PC-9 (cell line): Measurements from ENCODE around the gene TOGARAM2. TPM values are rescaled to one million over a fixed set of nuclear protein-coding genes. Genes with fewer than 3 reads are reported as not detected.

Experiments
- BruUV-seq: library from RNA; stranded (reverse); fragments of 400-500 nt; replicated peaks from 2 replicates; lab custom pipeline; 2021; lab: Mats Ljungman, UMichigan
- CTCF ChIA-PET: fragments of 300-600 bp; sonication (Branson Sonifier 250); formaldehyde crosslinking; loops from one replicate; lab custom pipeline; 2022; ENCODE audit warnings: antibody characterized with exemption; lab: Charles Lee
- POLR2A ChIA-PET: fragments of 300-600 bp; sonication (Branson Sonifier 250); formaldehyde crosslinking; loops from one replicate; lab custom pipeline; 2022; ENCODE audit warnings: antibody characterized with exemption; ENCODE audit not compliant: unreplicated experiment; lab: Charles Lee
- DNase-seq, 2 experiments: peaks; one replicate each; pipeline versions ENCODE4 v3.0.0 to v3.0.0-alpha.2; 2015 to 2022; ENCODE audit warnings: mixed read lengths in 1 of 2
- H2AFZ ChIP-seq: fragments of 200-600 bp; sonication (generic); 2 replicates; pipeline ENCODE4 v1.8.1; 2017; ENCODE audit warnings: antibody characterized with exemption
- H3F3A ChIP-seq: fragments of 200-600 bp; sonication (generic); 2 replicates; pipeline ENCODE4 v1.8.1; 2017; ENCODE audit warnings: antibody characterized with exemption, mild to moderate bottlenecking, low read depth; ENCODE audit not compliant: insufficient read depth
- H3K27ac ChIP-seq: fragments of 200-600 bp; sonication (generic); 2 replicates; pipeline ENCODE4 v1.6.1; 2016; ENCODE audit warnings: mixed run types
- H3K27me3 ChIP-seq: fragments of 200-600 bp; sonication (generic); 2 replicates; pipeline ENCODE4 v1.6.1; 2016; ENCODE audit warnings: low read depth, mixed run types; ENCODE audit not compliant: insufficient read depth
- H3K36me3 ChIP-seq: fragments of 200-600 bp; sonication (generic); 2 replicates; pipeline ENCODE4 v1.6.1; 2016; ENCODE audit warnings: low read depth, mixed run types
- H3K4me1 ChIP-seq: fragments of 200-600 bp; sonication (generic); replicated peaks from 2 replicates; pipeline ENCODE4 v1.6.1; 2016; ENCODE audit warnings: mixed run types; ENCODE audit not compliant: insufficient read depth
- H3K4me2 ChIP-seq: fragments of 200-600 bp; sonication (generic); 2 replicates; pipeline ENCODE4 v1.6.1; 2017; ENCODE audit warnings: mixed run types
- H3K4me3 ChIP-seq: fragments of 200-600 bp; sonication (generic); 2 replicates; pipeline ENCODE4 v1.6.1; 2016; ENCODE audit warnings: mixed run types
- H3K79me2 ChIP-seq: fragments of 200-600 bp; sonication (generic); 2 replicates; pipeline ENCODE4 v1.6.1; 2017; ENCODE audit warnings: low read depth, mixed run types
- H3K9me2 ChIP-seq: fragments of 200-600 bp; sonication (generic); 2 replicates; pipeline ENCODE4 v1.8.1; 2017; ENCODE audit warnings: mild to moderate bottlenecking; ENCODE audit not compliant: insufficient read depth
- H3K9me3 ChIP-seq: fragments of 200-600 bp; sonication (generic); 2 replicates; pipeline ENCODE4 v1.8.1; 2016; ENCODE audit warnings: low read depth; ENCODE audit not compliant: insufficient read depth
- H4K20me1 ChIP-seq: fragments of 200-600 bp; sonication (generic); 2 replicates; pipeline ENCODE4 v1.8.1; 2017; ENCODE audit not compliant: insufficient read depth
- EZH2 ChIP-seq: fragments of 200-600 bp; sonication (generic); IDR thresholded peaks from 2 replicates; pipeline ENCODE4 v1.8.0; 2017; ENCODE audit warnings: antibody characterized with exemption, low read depth
- intact Hi-C: fragments of 100-400 bp; cut with micrococcal nuclease; formaldehyde crosslinking; loops from one replicate; pipeline ENCODE4 v1.10.0; 2022; ENCODE audit not compliant: unreplicated experiment
- total RNA-seq: library from RNA; stranded (reverse); gene quantifications from 2 replicates; pipeline ENCODE4 v1.2.3, GENCODE V29; 2021
- TF ChIP-seq, protein P1 (sequence below): fragments of 200-600 bp; sonication (generic); conservative IDR thresholded peaks from 2 replicates; pipeline ENCODE4 v1.6.1; 2017; ENCODE audit warnings: mixed run types, antibody characterized with exemption, mild to moderate bottlenecking, moderate library complexity

Gene TOGARAM2
- total RNA-seq, 1 experiment from 2014 or later, result 0.44 TPM

DNA sequence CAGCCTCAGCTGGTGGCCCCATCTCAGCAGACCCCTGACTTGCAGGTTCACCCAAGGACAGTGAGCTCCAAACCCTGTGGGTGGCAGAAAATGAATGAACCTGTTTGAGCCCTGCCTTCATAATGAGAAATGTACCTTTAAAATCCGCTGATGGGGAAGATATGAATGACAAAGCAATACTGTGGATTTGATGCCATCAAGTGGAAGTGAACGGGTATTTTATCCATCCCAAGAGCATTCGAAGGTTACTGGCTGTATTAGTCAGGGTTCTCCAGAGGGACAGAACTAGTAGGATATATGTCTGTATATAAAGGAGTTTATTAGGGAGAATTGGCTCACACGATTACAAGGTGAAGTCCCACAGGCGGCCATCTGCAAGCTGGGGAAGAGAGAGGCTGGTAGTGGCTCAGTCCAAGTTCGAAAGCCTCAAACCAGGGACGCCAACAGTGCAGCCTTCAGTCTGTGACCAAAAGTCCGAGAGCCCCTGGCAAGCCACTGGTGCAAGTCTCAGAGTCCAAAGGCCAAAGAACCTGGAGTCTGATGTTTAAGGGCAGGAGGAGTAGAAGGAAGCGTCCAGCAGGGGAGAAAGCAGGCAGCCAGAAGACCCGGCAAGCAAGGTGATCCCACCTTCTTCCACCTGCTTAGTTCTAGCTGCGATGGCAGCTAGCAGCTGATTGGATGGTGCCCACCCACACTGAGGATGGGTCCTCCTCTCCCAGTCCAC, 32.1 kb downstream of the TOGARAM2 start:
- Histone ChIP-seq H3K4me2 (no peak overlapping the region), H3K27ac (no peak overlapping the region), H3K9me3 (no peaks in the 10 kb centered on the region), H2AFZ (no peak overlapping the region), H3K4me1 (no peaks in the 10 kb centered on the region), H3K36me3 (no peaks in the 10 kb centered on the region), H3K27me3 (no peaks in the 10 kb centered on the region), H3K9me2 (no peaks in the 10 kb centered on the region), H3K4me3 (no peak overlapping the region), H3F3A (no peaks in the 10 kb centered on the region), H3K79me2 (no peaks in the 10 kb centered on the region), H4K20me1 (no peaks in the 10 kb centered on the region)
- POLR2A ChIA-PET, result interaction anchor here (0.6 kb wide), 1 partner anchor 143 kb away, joined by 3 read pairs; no protein-coding TSS in a partner anchor
- CTCF ChIA-PET, result interaction anchor here (0.7 kb wide), 1 partner anchor 168 kb away, joined by 5 read pairs; no protein-coding TSS in a partner anchor
- intact Hi-C loops, result loop anchor here (1.0 kb wide), 1 partner anchor 55 kb away; no protein-coding TSS in a partner anchor
- TF ChIP-seq, protein P1, sequence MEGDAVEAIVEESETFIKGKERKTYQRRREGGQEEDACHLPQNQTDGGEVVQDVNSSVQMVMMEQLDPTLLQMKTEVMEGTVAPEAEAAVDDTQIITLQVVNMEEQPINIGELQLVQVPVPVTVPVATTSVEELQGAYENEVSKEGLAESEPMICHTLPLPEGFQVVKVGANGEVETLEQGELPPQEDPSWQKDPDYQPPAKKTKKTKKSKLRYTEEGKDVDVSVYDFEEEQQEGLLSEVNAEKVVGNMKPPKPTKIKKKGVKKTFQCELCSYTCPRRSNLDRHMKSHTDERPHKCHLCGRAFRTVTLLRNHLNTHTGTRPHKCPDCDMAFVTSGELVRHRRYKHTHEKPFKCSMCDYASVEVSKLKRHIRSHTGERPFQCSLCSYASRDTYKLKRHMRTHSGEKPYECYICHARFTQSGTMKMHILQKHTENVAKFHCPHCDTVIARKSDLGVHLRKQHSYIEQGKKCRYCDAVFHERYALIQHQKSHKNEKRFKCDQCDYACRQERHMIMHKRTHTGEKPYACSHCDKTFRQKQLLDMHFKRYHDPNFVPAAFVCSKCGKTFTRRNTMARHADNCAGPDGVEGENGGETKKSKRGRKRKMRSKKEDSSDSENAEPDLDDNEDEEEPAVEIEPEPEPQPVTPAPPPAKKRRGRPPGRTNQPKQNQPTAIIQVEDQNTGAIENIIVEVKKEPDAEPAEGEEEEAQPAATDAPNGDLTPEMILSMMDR, result peak; percentile 51; the same call in 1 of the 2 replicates
- TF ChIP-seq EZH2, result no peak
- BruUV-seq, result no TSS peak
- peak in 1 of 2 experiments; percentile 50 for DNase-seq

DNA sequence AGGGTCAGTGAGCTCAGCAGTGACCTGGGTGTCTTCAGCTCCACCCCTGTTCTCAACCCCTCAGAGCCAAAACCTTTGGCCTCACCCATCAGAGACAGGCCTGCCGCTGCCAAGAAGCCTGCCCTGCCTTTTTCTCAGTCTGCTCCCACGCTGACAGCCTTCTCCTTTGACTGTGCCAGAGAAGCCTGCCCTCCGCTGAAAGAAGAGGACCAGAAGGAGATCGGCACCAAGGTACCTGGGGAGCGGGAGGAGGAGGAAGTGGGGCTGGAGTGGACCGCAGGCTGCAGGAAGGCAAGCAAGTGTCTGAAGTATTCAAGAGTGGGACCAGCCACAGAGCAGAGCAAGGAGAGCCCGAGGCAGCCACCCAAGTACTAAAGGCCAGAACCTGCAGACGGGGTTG, 33.2 kb downstream of the TOGARAM2 start:
- intact Hi-C loops, result no loop called here
- Histone ChIP-seq H3K27me3 (no peaks in the 10 kb centered on the region), H3K4me3 (no peak overlapping the region), H3K4me2 (no peak overlapping the region), H3K79me2 (no peaks in the 10 kb centered on the region), H3F3A (no peaks in the 10 kb centered on the region), H4K20me1 (no peaks in the 10 kb centered on the region), H2AFZ (no peak overlapping the region), H3K4me1 (no peaks in the 10 kb centered on the region), H3K9me3 (no peaks in the 10 kb centered on the region), H3K36me3 (no peaks in the 10 kb centered on the region), H3K9me2 (no peaks in the 10 kb centered on the region), H3K27ac (no peak overlapping the region)
- DNase-seq, result no peak
- ChIA-PET CTCF (no interaction called here), POLR2A (no interaction called here)
- no peak for TF ChIP-seq EZH2
- no TSS peak for BruUV-seq

DNA sequence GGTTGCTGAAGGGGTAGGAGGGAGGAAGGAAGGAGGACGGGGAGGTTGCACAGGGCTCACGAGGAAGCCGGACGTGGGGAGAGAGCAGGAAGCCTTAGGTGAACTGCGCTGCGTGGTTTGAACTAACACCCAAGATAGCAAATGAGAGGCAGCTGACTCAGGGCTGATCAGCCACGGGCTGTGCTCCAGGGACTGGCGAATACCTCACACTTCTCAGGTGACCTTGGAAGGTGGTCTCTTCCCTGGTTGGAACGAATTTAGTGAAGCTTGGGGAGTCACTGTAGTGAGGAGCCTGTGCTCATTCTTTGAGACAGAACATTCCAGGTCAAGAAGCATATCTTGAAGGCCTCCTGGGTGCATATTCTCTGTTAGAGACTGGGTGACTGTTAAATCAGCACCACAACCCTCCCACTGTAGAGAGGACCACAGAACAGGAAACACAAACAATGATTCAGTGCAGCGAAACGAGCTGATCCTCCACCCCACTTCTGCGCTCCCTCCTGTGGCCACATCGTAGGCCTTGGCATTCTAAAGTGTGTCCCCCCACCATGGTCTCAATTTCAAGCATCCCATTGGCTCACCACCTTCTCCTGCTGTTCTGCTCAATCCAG, 33.8 kb downstream of the TOGARAM2 start:
- Histone ChIP-seq H4K20me1 (no peaks in the 10 kb centered on the region), H3F3A (no peaks in the 10 kb centered on the region), H3K27me3 (no peaks in the 10 kb centered on the region), H2AFZ (no peak overlapping the region), H3K9me2 (no peaks in the 10 kb centered on the region), H3K4me3 (no peak overlapping the region), H3K79me2 (no peaks in the 10 kb centered on the region), H3K36me3 (no peaks in the 10 kb centered on the region), H3K4me2 (no peak overlapping the region), H3K27ac (no peak overlapping the region), H3K4me1 (no peaks in the 10 kb centered on the region), H3K9me3 (no peaks in the 10 kb centered on the region)
- intact Hi-C loops, result no loop called here
- TF ChIP-seq, protein P1, result no peak
- TF ChIP-seq EZH2, result no peak
- POLR2A ChIA-PET, result no interaction called here
- BruUV-seq, result no TSS peak
- DNase-seq, result peak in 1 of 2 experiments; percentile 37
- CTCF ChIA-PET, result no interaction called here
